Endothelial cell (in vitro differentiated cells): ENCODE data around the gene TP53BP1. TPM values are rescaled to one million over a fixed set of nuclear protein-coding genes. Genes with fewer than 3 reads are reported as not detected.

Experiments used
- DNase-seq: peaks from one replicate; pipeline ENCODE4 v3.0.0; 2021; ENCODE audit warnings: low spot score
- H3K27ac Mint-ChIP-seq: one replicate; pipeline ENCODE4 v1.8.0; 2021; ENCODE audit warnings: mixed read lengths, inconsistent platforms; ENCODE audit not compliant: unreplicated experiment
- H3K27me3 Mint-ChIP-seq: one replicate; pipeline ENCODE4 v1.8.0; 2021; ENCODE audit warnings: mild to moderate bottlenecking, moderate library complexity, mixed read lengths, inconsistent platforms; ENCODE audit not compliant: unreplicated experiment
- H3K36me3 Mint-ChIP-seq: one replicate; pipeline ENCODE4 v1.8.0; 2021; ENCODE audit warnings: mild to moderate bottlenecking, low read depth, mixed read lengths, inconsistent platforms; ENCODE audit not compliant: unreplicated experiment
- H3K4me1 Mint-ChIP-seq: one replicate; pipeline ENCODE4 v1.8.0; 2021; ENCODE audit warnings: mild to moderate bottlenecking, mixed read lengths, inconsistent platforms; ENCODE audit not compliant: unreplicated experiment
- H3K4me3 Mint-ChIP-seq: one replicate; pipeline ENCODE4 v1.8.0; 2021; ENCODE audit warnings: mild to moderate bottlenecking, mixed read lengths, inconsistent platforms; ENCODE audit not compliant: unreplicated experiment
- H3K9me3 Mint-ChIP-seq: one replicate; pipeline ENCODE4 v1.8.0; 2021; ENCODE audit warnings: mixed read lengths, inconsistent platforms; ENCODE audit not compliant: unreplicated experiment
- total RNA-seq: library from RNA; stranded (reverse); fragmentation: NEBNext Ultra II Directional; extraction: Animal tissue kit (Norgen Biotek cat#: 25700); gene quantifications from one replicate; pipeline ENCODE4 v1.2.1, GENCODE V29; 2021; ENCODE audit not compliant: unreplicated experiment
- TF ChIP-seq, protein P1 (sequence below): fragments of 200-600 bp; sonication (generic); IDR thresholded peaks from one replicate; pipeline ENCODE4 v1.5.0; 2021; ENCODE audit warnings: antibody characterized with exemption; ENCODE audit not compliant: unreplicated experiment

Gene TP53BP1
- total RNA-seq, 1 donor from 2014 or later = 97.5 TPM

GRCh38 chr15:43473885-43474284 lies 19.1 kb downstream of the TP53BP1 start:
- DNase-seq = no peak
- no peak overlapping the region for H3K4me3 Mint-ChIP-seq
- H3K9me3 Mint-ChIP-seq = no peaks in the 10 kb centered on the region
- TF ChIP-seq, protein P1, sequence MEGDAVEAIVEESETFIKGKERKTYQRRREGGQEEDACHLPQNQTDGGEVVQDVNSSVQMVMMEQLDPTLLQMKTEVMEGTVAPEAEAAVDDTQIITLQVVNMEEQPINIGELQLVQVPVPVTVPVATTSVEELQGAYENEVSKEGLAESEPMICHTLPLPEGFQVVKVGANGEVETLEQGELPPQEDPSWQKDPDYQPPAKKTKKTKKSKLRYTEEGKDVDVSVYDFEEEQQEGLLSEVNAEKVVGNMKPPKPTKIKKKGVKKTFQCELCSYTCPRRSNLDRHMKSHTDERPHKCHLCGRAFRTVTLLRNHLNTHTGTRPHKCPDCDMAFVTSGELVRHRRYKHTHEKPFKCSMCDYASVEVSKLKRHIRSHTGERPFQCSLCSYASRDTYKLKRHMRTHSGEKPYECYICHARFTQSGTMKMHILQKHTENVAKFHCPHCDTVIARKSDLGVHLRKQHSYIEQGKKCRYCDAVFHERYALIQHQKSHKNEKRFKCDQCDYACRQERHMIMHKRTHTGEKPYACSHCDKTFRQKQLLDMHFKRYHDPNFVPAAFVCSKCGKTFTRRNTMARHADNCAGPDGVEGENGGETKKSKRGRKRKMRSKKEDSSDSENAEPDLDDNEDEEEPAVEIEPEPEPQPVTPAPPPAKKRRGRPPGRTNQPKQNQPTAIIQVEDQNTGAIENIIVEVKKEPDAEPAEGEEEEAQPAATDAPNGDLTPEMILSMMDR = no peak
- H3K27me3 Mint-ChIP-seq = peaks cover 1% of the 10 kb centered on the region
- peaks cover 50% of the 10 kb centered on the region for H3K36me3 Mint-ChIP-seq
- H3K4me1 Mint-ChIP-seq = no peaks in the 10 kb centered on the region
- no peak overlapping the region for H3K27ac Mint-ChIP-seq

- H3K27me3 Mint-ChIP-seq = peaks cover 1% of the 10 kb centered on the region
- no peak overlapping the region for H3K27ac Mint-ChIP-seq
- DNase-seq = no peak
- TF ChIP-seq, protein P1 = no peak
- no peaks in the 10 kb centered on the region for H3K4me1 Mint-ChIP-seq
- H3K4me3 Mint-ChIP-seq = no peak overlapping the region
- H3K9me3 Mint-ChIP-seq = no peaks in the 10 kb centered on the region
- H3K36me3 Mint-ChIP-seq = peaks cover 40% of the 10 kb centered on the region
Measured at GRCh38 chr15:43471975-43472374, 21.0 kb downstream of the TP53BP1 start.

GRCh38 chr15:43469867-43470266 lies 23.1 kb downstream of the TP53BP1 start:
- H3K27ac Mint-ChIP-seq = no peak overlapping the region

GRCh38 chr15:43465100-43465499 lies 27.9 kb downstream of the TP53BP1 start:
- H3K4me3 Mint-ChIP-seq = no peak overlapping the region
- DNase-seq = no peak
- H3K9me3 Mint-ChIP-seq = no peaks in the 10 kb centered on the region
- H3K36me3 Mint-ChIP-seq = peaks cover 18% of the 10 kb centered on the region
- TF ChIP-seq, protein P1 = no peak
- no peak overlapping the region for H3K27ac Mint-ChIP-seq
- no peaks in the 10 kb centered on the region for H3K4me1 Mint-ChIP-seq
- no peaks in the 10 kb centered on the region for H3K27me3 Mint-ChIP-seq

More at GRCh38 chr15:43469867-43470266, 23.1 kb downstream of the TP53BP1 start:
- TF ChIP-seq, protein P1 = no peak
- peaks cover 29% of the 10 kb centered on the region for H3K36me3 Mint-ChIP-seq
- H3K4me3 Mint-ChIP-seq = no peak overlapping the region
- H3K9me3 Mint-ChIP-seq = no peaks in the 10 kb centered on the region
- peaks cover 1% of the 10 kb centered on the region for H3K27me3 Mint-ChIP-seq
- no peaks in the 10 kb centered on the region for H3K4me1 Mint-ChIP-seq
- no peak for DNase-seq

- Mint-ChIP-seq H3K27ac (no peak overlapping the region), H3K36me3 (peaks cover 13% of the 10 kb centered on the region), H3K27me3 (no peaks in the 10 kb centered on the region), H3K4me3 (no peak overlapping the region), H3K4me1 (no peaks in the 10 kb centered on the region), H3K9me3 (no peaks in the 10 kb centered on the region)
- DNase-seq = no peak
- TF ChIP-seq, protein P1 = no peak
Measured at GRCh38 chr15:43463998-43464397, 29.0 kb downstream of the TP53BP1 start.
